Body of pancreas (tissue), 4 donors: ENCODE results near the gene HYAL2.

Source experiments
- CTCF ChIP-seq, 7 experiments: fragments of 450-650 bp in 4 of 7; fragments of 200-600 bp in 3 of 7; sonication (generic) in 3 of 7; IDR thresholded peaks; one replicate each; pipeline ENCODE4 v1.5.1; 2016 to 2019; ENCODE audit warnings: antibody characterized with exemption in 7 of 7
- POLR2A ChIP-seq, 3 donors: fragments of 450-650 bp; IDR thresholded peaks; one replicate each; pipeline ENCODE4 v1.6.1; 2016; ENCODE audit warnings: antibody characterized with exemption in 3 of 3, mild to moderate bottlenecking in 2 of 3

DNA sequence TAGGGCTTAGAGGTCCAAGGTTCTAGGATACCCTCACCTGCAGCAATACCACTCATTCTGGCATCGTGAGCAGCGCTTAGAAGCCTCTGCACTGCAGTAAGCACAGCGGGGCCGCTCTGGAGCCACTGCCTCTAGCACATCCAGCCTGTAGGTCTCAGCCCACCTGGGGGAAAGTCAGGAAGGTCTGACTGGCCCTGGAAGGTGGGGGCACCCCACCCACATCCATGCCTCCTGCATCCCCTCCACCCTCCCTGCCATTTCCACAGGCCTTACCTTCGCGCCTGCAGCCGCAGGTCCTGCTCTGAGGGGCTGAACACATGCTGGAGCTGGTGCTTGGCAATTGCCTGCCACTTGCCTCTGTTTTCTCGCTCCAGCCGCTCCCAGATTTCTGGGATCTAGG lies 19.0 kb upstream of the HYAL2 start:
- TF ChIP-seq CTCF (IDR thresholded peaks at IDR 0.05): no peak
- no peak for TF ChIP-seq POLR2A (IDR thresholded peaks at IDR 0.05)
